ENCODE measurements around the gene INTS7. TPM values are rescaled to one million over a fixed set of nuclear protein-coding genes. Genes with fewer than 3 reads are reported as not detected.

Gene INTS7
- total and polyA plus RNA-seq, 2 experiments from 2014 or later: 10.9 to 34.0 TPM

GRCh38 chr1:211900441-211900840 is 134.9 kb downstream of the INTS7 start:
- DNase-seq (ENCODE audit: low spot score): no peak
- H3K9me3 Mint-ChIP-seq: peaks cover 23% of the 10 kb centered on the region
- H3K27me3 Mint-ChIP-seq (ENCODE audit: insufficient read depth, low read depth, poor library complexity): no peaks in the 10 kb centered on the region
- H3K9me2 ChIP-seq (ENCODE audit: insufficient read depth): no peaks in the 10 kb centered on the region
- no peaks in the 10 kb centered on the region for H3K36me3 ChIP-seq (ENCODE audit: insufficient read depth)
- no peaks in the 10 kb centered on the region for H3K4me1 Mint-ChIP-seq
- no peak overlapping the region for H3K4me3 ChIP-seq
- no peak overlapping the region for H3K27ac Mint-ChIP-seq
- H3K36me3 Mint-ChIP-seq (ENCODE audit: low read depth): peaks cover 6% of the 10 kb centered on the region
- ATAC-seq: no peak
- H3K79me2 ChIP-seq (replicated peaks; ENCODE audit: insufficient read depth): no peaks in the 10 kb centered on the region
- no peak overlapping the region for H3K4me2 ChIP-seq
- H3K4me3 Mint-ChIP-seq: no peak overlapping the region
- no peak for TF ChIP-seq EZH2phosphoT487 (IDR thresholded peaks at IDR 0.05; ENCODE audit: unreplicated experiment)
- TF ChIP-seq, protein P1, sequence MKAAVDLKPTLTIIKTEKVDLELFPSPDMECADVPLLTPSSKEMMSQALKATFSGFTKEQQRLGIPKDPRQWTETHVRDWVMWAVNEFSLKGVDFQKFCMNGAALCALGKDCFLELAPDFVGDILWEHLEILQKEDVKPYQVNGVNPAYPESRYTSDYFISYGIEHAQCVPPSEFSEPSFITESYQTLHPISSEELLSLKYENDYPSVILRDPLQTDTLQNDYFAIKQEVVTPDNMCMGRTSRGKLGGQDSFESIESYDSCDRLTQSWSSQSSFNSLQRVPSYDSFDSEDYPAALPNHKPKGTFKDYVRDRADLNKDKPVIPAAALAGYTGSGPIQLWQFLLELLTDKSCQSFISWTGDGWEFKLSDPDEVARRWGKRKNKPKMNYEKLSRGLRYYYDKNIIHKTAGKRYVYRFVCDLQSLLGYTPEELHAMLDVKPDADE (IDR thresholded peaks at IDR 0.05): no peak
- no peak for TF ChIP-seq REST (IDR thresholded peaks at IDR 0.05; ENCODE audit: unreplicated experiment)
- TF ChIP-seq NANOG (IDR thresholded peaks at IDR 0.05; ENCODE audit: borderline replicate concordance): no peak
- TF ChIP-seq CTCF (conservative IDR thresholded peaks at IDR 0.05; ENCODE audit: low read depth in 2 of 2): no peak
- no peak for TF ChIP-seq STAT1 (IDR thresholded peaks at IDR 0.05; ENCODE audit: unreplicated experiment)
- TF ChIP-seq ZNF114 (CRISPR knock-in tag; IDR thresholded peaks at IDR 0.05): no peak
- TF ChIP-seq ZNF331 (CRISPR knock-in tag; IDR thresholded peaks at IDR 0.05; ENCODE audit: low read depth): no peak
- no peak for TF ChIP-seq EZH2 (IDR thresholded peaks at IDR 0.05; ENCODE audit: low read depth, unreplicated experiment)
- no peak for TF ChIP-seq JUNB (IDR thresholded peaks at IDR 0.05; ENCODE audit: unreplicated experiment)
- TF ChIP-seq, protein P2, sequence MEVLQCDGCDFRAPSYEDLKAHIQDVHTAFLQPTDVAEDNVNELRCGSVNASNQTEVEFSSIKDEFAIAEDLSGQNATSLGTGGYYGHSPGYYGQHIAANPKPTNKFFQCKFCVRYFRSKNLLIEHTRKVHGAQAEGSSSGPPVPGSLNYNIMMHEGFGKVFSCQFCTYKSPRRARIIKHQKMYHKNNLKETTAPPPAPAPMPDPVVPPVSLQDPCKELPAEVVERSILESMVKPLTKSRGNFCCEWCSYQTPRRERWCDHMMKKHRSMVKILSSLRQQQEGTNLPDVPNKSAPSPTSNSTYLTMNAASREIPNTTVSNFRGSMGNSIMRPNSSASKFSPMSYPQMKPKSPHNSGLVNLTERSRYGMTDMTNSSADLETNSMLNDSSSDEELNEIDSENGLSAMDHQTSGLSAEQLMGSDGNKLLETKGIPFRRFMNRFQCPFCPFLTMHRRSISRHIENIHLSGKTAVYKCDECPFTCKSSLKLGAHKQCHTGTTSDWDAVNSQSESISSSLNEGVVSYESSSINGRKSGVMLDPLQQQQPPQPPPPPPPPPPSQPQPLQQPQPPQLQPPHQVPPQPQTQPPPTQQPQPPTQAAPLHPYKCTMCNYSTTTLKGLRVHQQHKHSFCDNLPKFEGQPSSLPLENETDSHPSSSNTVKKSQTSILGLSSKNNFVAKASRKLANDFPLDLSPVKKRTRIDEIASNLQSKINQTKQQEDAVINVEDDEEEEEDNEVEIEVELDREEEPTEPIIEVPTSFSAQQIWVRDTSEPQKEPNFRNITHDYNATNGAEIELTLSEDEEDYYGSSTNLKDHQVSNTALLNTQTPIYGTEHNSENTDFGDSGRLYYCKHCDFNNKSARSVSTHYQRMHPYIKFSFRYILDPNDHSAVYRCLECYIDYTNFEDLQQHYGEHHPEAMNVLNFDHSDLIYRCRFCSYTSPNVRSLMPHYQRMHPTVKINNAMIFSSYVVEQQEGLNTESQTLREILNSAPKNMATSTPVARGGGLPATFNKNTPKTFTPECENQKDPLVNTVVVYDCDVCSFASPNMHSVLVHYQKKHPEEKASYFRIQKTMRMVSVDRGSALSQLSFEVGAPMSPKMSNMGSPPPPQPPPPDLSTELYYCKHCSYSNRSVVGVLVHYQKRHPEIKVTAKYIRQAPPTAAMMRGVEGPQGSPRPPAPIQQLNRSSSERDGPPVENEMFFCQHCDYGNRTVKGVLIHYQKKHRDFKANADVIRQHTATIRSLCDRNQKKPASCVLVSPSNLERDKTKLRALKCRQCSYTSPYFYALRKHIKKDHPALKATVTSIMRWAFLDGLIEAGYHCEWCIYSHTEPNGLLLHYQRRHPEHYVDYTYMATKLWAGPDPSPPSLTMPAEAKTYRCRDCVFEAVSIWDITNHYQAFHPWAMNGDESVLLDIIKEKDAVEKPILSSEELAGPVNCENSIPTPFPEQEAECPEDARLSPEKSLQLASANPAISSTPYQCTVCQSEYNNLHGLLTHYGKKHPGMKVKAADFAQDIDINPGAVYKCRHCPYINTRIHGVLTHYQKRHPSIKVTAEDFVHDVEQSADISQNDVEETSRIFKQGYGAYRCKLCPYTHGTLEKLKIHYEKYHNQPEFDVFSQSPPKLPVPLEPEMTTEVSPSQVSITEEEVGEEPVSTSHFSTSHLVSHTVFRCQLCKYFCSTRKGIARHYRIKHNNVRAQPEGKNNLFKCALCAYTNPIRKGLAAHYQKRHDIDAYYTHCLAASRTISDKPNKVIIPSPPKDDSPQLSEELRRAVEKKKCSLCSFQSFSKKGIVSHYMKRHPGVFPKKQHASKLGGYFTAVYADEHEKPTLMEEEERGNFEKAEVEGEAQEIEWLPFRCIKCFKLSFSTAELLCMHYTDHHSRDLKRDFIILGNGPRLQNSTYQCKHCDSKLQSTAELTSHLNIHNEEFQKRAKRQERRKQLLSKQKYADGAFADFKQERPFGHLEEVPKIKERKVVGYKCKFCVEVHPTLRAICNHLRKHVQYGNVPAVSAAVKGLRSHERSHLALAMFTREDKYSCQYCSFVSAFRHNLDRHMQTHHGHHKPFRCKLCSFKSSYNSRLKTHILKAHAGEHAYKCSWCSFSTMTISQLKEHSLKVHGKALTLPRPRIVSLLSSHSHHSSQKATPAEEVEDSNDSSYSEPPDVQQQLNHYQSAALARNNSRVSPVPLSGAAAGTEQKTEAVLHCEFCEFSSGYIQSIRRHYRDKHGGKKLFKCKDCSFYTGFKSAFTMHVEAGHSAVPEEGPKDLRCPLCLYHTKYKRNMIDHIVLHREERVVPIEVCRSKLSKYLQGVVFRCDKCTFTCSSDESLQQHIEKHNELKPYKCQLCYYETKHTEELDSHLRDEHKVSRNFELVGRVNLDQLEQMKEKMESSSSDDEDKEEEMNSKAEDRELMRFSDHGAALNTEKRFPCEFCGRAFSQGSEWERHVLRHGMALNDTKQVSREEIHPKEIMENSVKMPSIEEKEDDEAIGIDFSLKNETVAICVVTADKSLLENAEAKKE (CRISPR knock-in tag; IDR thresholded peaks at IDR 0.05): no peak
- no peak for TF ChIP-seq POLR2AphosphoS5 (IDR thresholded peaks at IDR 0.05; ENCODE audit: low read depth)
- TF ChIP-seq CREB1 (CRISPR knock-in tag; IDR thresholded peaks at IDR 0.05; ENCODE audit: low read depth): no peak
- H2AFZ ChIP-seq: no peak overlapping the region
- no peak overlapping the region for H3K27ac ChIP-seq (ENCODE audit: low read depth)
- H3F3A ChIP-seq (replicated peaks; ENCODE audit: low read depth): no peaks in the 10 kb centered on the region
- H3K4me1 ChIP-seq (ENCODE audit: insufficient read depth): no peaks in the 10 kb centered on the region
- no peaks in the 10 kb centered on the region for H3K27me3 ChIP-seq (ENCODE audit: insufficient read depth)
- H4K20me1 ChIP-seq (replicated peaks; ENCODE audit: insufficient read depth): no peaks in the 10 kb centered on the region

Measured in GM23338 (cell line).